ENCODE measurements around the gene GHITM. TPM values are rescaled to one million over a fixed set of nuclear protein-coding genes. Genes with fewer than 3 reads are reported as not detected.

GHITM gene
- total and polyA plus RNA-seq, 2 of the 8 experiments (the other 6 are each of a cell fraction or from before 2014, with no cell fraction given), result 86.2 to 97.0 TPM

GRCh38 chr10:84149854-84150253, 10.5 kb downstream of the GHITM start (continued):
- no peak for TF ChIP-seq PHF8 (conservative IDR thresholded peaks at IDR 0.05; ENCODE audit: low read depth, low read length)

GRCh38 chr10:84152769-84153168, 13.5 kb downstream of the GHITM start:
- no peak overlapping the region for H2AFZ ChIP-seq (ENCODE audit: low read length)
- H3K4me3 ChIP-seq (ENCODE audit: extremely low read depth in 1 of 4, insufficient read depth in 2 of 4, low read depth in 3 of 4, low read length in 4 of 4), result no peak overlapping the region
- no peaks in the 10 kb centered on the region for H3K79me2 ChIP-seq (ENCODE audit: control insufficient read depth in 1 of 2, insufficient read depth in 2 of 2, low read length in 2 of 2)
- H2BK120ac ChIP-seq (replicated peaks; ENCODE audit: low read depth, low read length), result no peak overlapping the region
- no peaks in the 10 kb centered on the region for H3K4me1 ChIP-seq (replicated peaks in 1 of 4; ENCODE audit: control insufficient read depth in 3 of 4, insufficient read depth in 4 of 4, low read length in 3 of 4)
- no peaks in the 10 kb centered on the region for H3K27me3 ChIP-seq (replicated peaks in 1 of 4; ENCODE audit: control insufficient read depth in 3 of 4, extremely low read depth in 1 of 4, insufficient read depth in 3 of 4, low read length in 3 of 4)
- no peak overlapping the region for H3K27ac ChIP-seq (ENCODE audit: low read depth, low read length)
- no peak overlapping the region for H3K14ac ChIP-seq (ENCODE audit: insufficient read length)
- H3K56ac ChIP-seq (replicated peaks; ENCODE audit: insufficient read length, low read depth, low read length), result no peak overlapping the region
- H3K79me1 ChIP-seq (ENCODE audit: low read depth, low read length), result no peaks in the 10 kb centered on the region
- DNase-seq (ENCODE audit: low read depth in 1 of 2, low spot score in 2 of 2), result no peak
- no peak for FAIRE-seq
- no peaks in the 10 kb centered on the region for H3K9me3 ChIP-seq (ENCODE audit: insufficient read depth in 2 of 2, low read depth in 1 of 2, low read length in 1 of 2)
- H3K23me2 ChIP-seq (ENCODE audit: low read depth, low read length), result no peaks in the 10 kb centered on the region
- H3K36me3 ChIP-seq (ENCODE audit: control insufficient read depth in 2 of 4, insufficient read depth in 4 of 4, low read length in 3 of 4), result peaks cover 3 to 53% (median 33%) of the 10 kb centered on the region in 4 experiments; a peak in 7 of 8 replicates
- no peak overlapping the region for H4K8ac ChIP-seq (ENCODE audit: extremely low read depth, insufficient read depth, low read length)
- no peak overlapping the region for H4K91ac ChIP-seq (replicated peaks; ENCODE audit: insufficient read length, low read length)
- POLR2A ChIA-PET (ENCODE audit: partially characterized antibody), result interaction anchor here (1.6 kb wide), 1 partner anchor 13 kb away, joined by 4 read pairs; no protein-coding TSS in a partner anchor
- no peak overlapping the region for H3K4ac ChIP-seq (replicated peaks; ENCODE audit: insufficient read length, low read depth, low read length)
- H2AK5ac ChIP-seq (ENCODE audit: low read depth, low read length), result no peak overlapping the region
- no peak overlapping the region for H3K18ac ChIP-seq (ENCODE audit: extremely low read depth, low read length)
- H3K23ac ChIP-seq (ENCODE audit: insufficient read length), result no peak overlapping the region
- H2BK12ac ChIP-seq (ENCODE audit: low read depth, low read length), result no peak overlapping the region
- H2BK15ac ChIP-seq (ENCODE audit: low read length), result no peak overlapping the region
- H2BK20ac ChIP-seq (ENCODE audit: low read length), result no peak overlapping the region
- no peaks in the 10 kb centered on the region for H4K20me1 ChIP-seq (replicated peaks in 1 of 2; ENCODE audit: control insufficient read depth in 1 of 2, insufficient read depth in 2 of 2, low read length in 2 of 2)
- CTCF ChIA-PET (ENCODE audit: partially characterized antibody), result interaction anchor here (0.9 to 1.0 kb wide), 2 partner anchors 50 to 59 kb away, joined by 3 read pairs; no protein-coding TSS in a partner anchor
- no peak overlapping the region for H4K5ac ChIP-seq (ENCODE audit: insufficient read length, low read depth, low read length)
- H2BK5ac ChIP-seq (ENCODE audit: low read depth, low read length), result no peak overlapping the region
- no peak overlapping the region for H3K9ac ChIP-seq (replicated peaks in 1 of 4; ENCODE audit: extremely low read depth in 1 of 4, low read depth in 3 of 4, low read length in 3 of 4)
- no peak overlapping the region for H3K4me2 ChIP-seq (ENCODE audit: insufficient read depth in 1 of 2, low read depth in 2 of 2, low read length in 2 of 2)
- TF ChIP-seq E2F6 (IDR thresholded peaks at IDR 0.05), result no peak
- no peak for TF ChIP-seq ATF2 (IDR thresholded peaks at IDR 0.05; ENCODE audit: low read length)
- TF ChIP-seq POLR2A (IDR thresholded peaks at IDR 0.05; ENCODE audit: control extremely low read depth in 1 of 2, low read depth in 2 of 2, low read length in 2 of 2), result no peak
- TF ChIP-seq SP1 (IDR thresholded peaks at IDR 0.05; ENCODE audit: low read depth, low read length), result no peak
- no peak for TF ChIP-seq TAF1 (IDR thresholded peaks at IDR 0.05; ENCODE audit: low read depth, low read length)
- no peak for TF ChIP-seq RXRA (IDR thresholded peaks at IDR 0.05; ENCODE audit: insufficient read depth, low read depth, low read length)
- no peak for TF ChIP-seq EGR1 (IDR thresholded peaks at IDR 0.05; ENCODE audit: borderline replicate concordance, low read depth, low read length)

Data from H1 (cell line).